T-helper 17 cell (primary cell): ENCODE results near the gene G2E3. TPM values are rescaled to one million over a fixed set of nuclear protein-coding genes. Genes with fewer than 3 reads are reported as not detected.

Experiments used
- ATAC-seq: fragments of 150-1000 bp; cut with Tn5 transposase; 2 replicates; pipeline ENCODE4 v1.10.0; 2021; ENCODE audit warnings: mild to moderate bottlenecking, moderate library complexity
- DNase-seq, 3 donors: peaks; one replicate each; pipeline versions ENCODE4 v3.0.0 to v3.0.0-alpha.2; 2020 to 2021
- H3K9me3 ChIP-seq: one replicate; pipeline ENCODE4 v1.7.0; 2013; ENCODE audit warnings: low read length, mild to moderate bottlenecking; ENCODE audit not compliant: control insufficient read depth, poor library complexity, severe bottlenecking
- H3K27ac Mint-ChIP-seq: one replicate; pipeline ENCODE4 v1.8.0; 2022; ENCODE audit warnings: mild to moderate bottlenecking, moderate library complexity, mixed read lengths
- H3K27me3 Mint-ChIP-seq: one replicate; pipeline ENCODE4 v1.8.0; 2022; ENCODE audit warnings: mixed read lengths
- H3K36me3 Mint-ChIP-seq: one replicate; pipeline ENCODE4 v1.8.0; 2022; ENCODE audit warnings: low read depth, mixed read lengths
- H3K4me1 Mint-ChIP-seq: one replicate; pipeline ENCODE4 v1.8.0; 2022; ENCODE audit warnings: mild to moderate bottlenecking, mixed read lengths
- H3K4me3 Mint-ChIP-seq: one replicate; pipeline ENCODE4 v1.8.0; 2022; ENCODE audit warnings: mild to moderate bottlenecking, moderate library complexity, mixed read lengths
- total RNA-seq, 4 donors: library from RNA in 2 of 4; stranded (reverse) in 2 of 4; gene quantifications; one replicate each; pipeline ENCODE4 v1.2.3 and lab custom pipeline; 2022 to 2026

G2E3 gene
- total RNA-seq, result 10 to 100 TPM; 25.0 to 27.7 TPM
- 38.5 to 45.5 reads per million in 2 donors for total RNA-seq (lab: John Stamatoyannopoulos, UW)

- Mint-ChIP-seq H3K27me3 (no peaks in the 10 kb centered on the region), H3K4me3 (peak within 1 kb of the TSS; percentile 99), H3K27ac (peak within 1 kb of the TSS; percentile 95), H3K4me1 (peaks cover 16% of the 10 kb centered on the region), H3K36me3 (peaks cover 5% of the 10 kb centered on the region)
- DNase-seq (peak; percentile 76 to 79 (median 77)), ATAC-seq (peak; percentile 99)
- no peaks in the 10 kb centered on the region for H3K9me3 ChIP-seq
Observed at GRCh38 chr14:30558675-30559555, at the start of gene G2E3. Gene G2E3, plus strand, starts transcription at chr14:30559158. Its CDS starts 21,922 bp downstream, at chr14:30581080.

GRCh38 chr14:30517737-30518136 is 41.2 kb upstream of the G2E3 start:
- Mint-ChIP-seq H3K27ac (no peak overlapping the region), H3K4me1 (peaks cover 13% of the 10 kb centered on the region), H3K4me3 (no peak overlapping the region), H3K27me3 (peaks cover 13% of the 10 kb centered on the region), H3K36me3 (peaks cover 5% of the 10 kb centered on the region)
- ATAC-seq, result no peak
- H3K9me3 ChIP-seq, result no peaks in the 10 kb centered on the region
- DNase-seq, result no peak

- H3K4me1 Mint-ChIP-seq, result peaks cover 13% of the 10 kb centered on the region
- peaks cover 13% of the 10 kb centered on the region for H3K27me3 Mint-ChIP-seq
- no peak overlapping the region for H3K4me3 Mint-ChIP-seq
- H3K36me3 Mint-ChIP-seq, result peaks cover 4% of the 10 kb centered on the region
- H3K27ac Mint-ChIP-seq, result no peak overlapping the region
- DNase-seq (no peak), ATAC-seq (no peak)
- no peaks in the 10 kb centered on the region for H3K9me3 ChIP-seq
Observed at GRCh38 chr14:30518867-30519560, 39.9 kb upstream of the G2E3 start.

- no peak overlapping the region for H3K4me3 Mint-ChIP-seq
- DNase-seq (no peak), ATAC-seq (no peak)
- H3K27ac Mint-ChIP-seq, result no peak overlapping the region
- peaks cover 13% of the 10 kb centered on the region for H3K4me1 Mint-ChIP-seq
- no peaks in the 10 kb centered on the region for H3K9me3 ChIP-seq
- H3K36me3 Mint-ChIP-seq, result peaks cover 2% of the 10 kb centered on the region
- peaks cover 13% of the 10 kb centered on the region for H3K27me3 Mint-ChIP-seq
Observed at GRCh38 chr14:30519961-30520360, 39.0 kb upstream of the G2E3 start.

GRCh38 chr14:30520536-30520935 is 38.4 kb upstream of the G2E3 start:
- Mint-ChIP-seq H3K27me3 (peaks cover 9% of the 10 kb centered on the region), H3K36me3 (no peaks in the 10 kb centered on the region), H3K4me3 (no peak overlapping the region), H3K4me1 (peaks cover 12% of the 10 kb centered on the region), H3K27ac (no peak overlapping the region)
- no peaks in the 10 kb centered on the region for H3K9me3 ChIP-seq
- ATAC-seq (no peak), DNase-seq (no peak)

GRCh38 chr14:30521899-30522736 is 36.8 kb upstream of the G2E3 start:
- no peaks in the 10 kb centered on the region for H3K9me3 ChIP-seq
- Mint-ChIP-seq H3K27me3 (no peaks in the 10 kb centered on the region), H3K4me3 (peak overlapping the region; percentile 36), H3K27ac (peak overlapping the region; percentile 83), H3K4me1 (peaks cover 12% of the 10 kb centered on the region), H3K36me3 (no peaks in the 10 kb centered on the region)
- ATAC-seq (peak; percentile 69), DNase-seq (no peak)

- no peaks in the 10 kb centered on the region for H3K36me3 Mint-ChIP-seq
- DNase-seq, result no peak
- H3K27me3 Mint-ChIP-seq, result peaks cover 3% of the 10 kb centered on the region
- H3K27ac Mint-ChIP-seq, result no peak overlapping the region
- H3K4me3 Mint-ChIP-seq, result no peak overlapping the region
- ATAC-seq, result no peak
- no peaks in the 10 kb centered on the region for H3K9me3 ChIP-seq
- H3K4me1 Mint-ChIP-seq, result peaks cover 12% of the 10 kb centered on the region
Observed at GRCh38 chr14:30525833-30526232, 33.1 kb upstream of the G2E3 start.

- Mint-ChIP-seq H3K4me1 (peaks cover 7% of the 10 kb centered on the region), H3K27ac (no peak overlapping the region), H3K4me3 (no peak overlapping the region), H3K36me3 (no peaks in the 10 kb centered on the region), H3K27me3 (peaks cover 6% of the 10 kb centered on the region)
- ATAC-seq (no peak), DNase-seq (no peak)
- H3K9me3 ChIP-seq, result no peaks in the 10 kb centered on the region
Observed at GRCh38 chr14:30527196-30527595, 31.8 kb upstream of the G2E3 start.

GRCh38 chr14:30528119-30528518 is 30.8 kb upstream of the G2E3 start:
- DNase-seq (no peak), ATAC-seq (no peak)
- Mint-ChIP-seq H3K4me3 (no peak overlapping the region), H3K27me3 (peaks cover 6% of the 10 kb centered on the region), H3K36me3 (no peaks in the 10 kb centered on the region), H3K4me1 (peaks cover 2% of the 10 kb centered on the region), H3K27ac (no peak overlapping the region)
- H3K9me3 ChIP-seq, result no peaks in the 10 kb centered on the region

- DNase-seq (no peak), ATAC-seq (no peak)
- no peaks in the 10 kb centered on the region for H3K36me3 Mint-ChIP-seq
- H3K4me1 Mint-ChIP-seq, result peaks cover 2% of the 10 kb centered on the region
- H3K27ac Mint-ChIP-seq, result no peak overlapping the region
- no peaks in the 10 kb centered on the region for H3K9me3 ChIP-seq
- peaks cover 6% of the 10 kb centered on the region for H3K27me3 Mint-ChIP-seq
- H3K4me3 Mint-ChIP-seq, result no peak overlapping the region
Observed at GRCh38 chr14:30528778-30529642, 29.9 kb upstream of the G2E3 start.

GRCh38 chr14:30532264-30532663 is 26.7 kb upstream of the G2E3 start:
- H3K27ac Mint-ChIP-seq, result no peak overlapping the region
- no peaks in the 10 kb centered on the region for H3K36me3 Mint-ChIP-seq
- H3K4me1 Mint-ChIP-seq, result no peaks in the 10 kb centered on the region
- no peaks in the 10 kb centered on the region for H3K9me3 ChIP-seq
- ATAC-seq (no peak), DNase-seq (no peak)
- H3K27me3 Mint-ChIP-seq, result peaks cover 15% of the 10 kb centered on the region
- H3K4me3 Mint-ChIP-seq, result no peak overlapping the region

GRCh38 chr14:30533126-30533525 is 25.8 kb upstream of the G2E3 start:
- H3K27ac Mint-ChIP-seq, result no peak overlapping the region
- H3K4me1 Mint-ChIP-seq, result no peaks in the 10 kb centered on the region
- H3K9me3 ChIP-seq, result no peaks in the 10 kb centered on the region
- peaks cover 23% of the 10 kb centered on the region for H3K27me3 Mint-ChIP-seq
- no peak for ATAC-seq
- no peaks in the 10 kb centered on the region for H3K36me3 Mint-ChIP-seq
- no peak overlapping the region for H3K4me3 Mint-ChIP-seq
- DNase-seq, result no peak
